ENCODE results near the gene GRIP2.

GRIP2 gene

GRCh38 chr3:14450506-14450905 is 89.6 kb downstream of the GRIP2 start:
- no peak for DNase-seq

DNA sequence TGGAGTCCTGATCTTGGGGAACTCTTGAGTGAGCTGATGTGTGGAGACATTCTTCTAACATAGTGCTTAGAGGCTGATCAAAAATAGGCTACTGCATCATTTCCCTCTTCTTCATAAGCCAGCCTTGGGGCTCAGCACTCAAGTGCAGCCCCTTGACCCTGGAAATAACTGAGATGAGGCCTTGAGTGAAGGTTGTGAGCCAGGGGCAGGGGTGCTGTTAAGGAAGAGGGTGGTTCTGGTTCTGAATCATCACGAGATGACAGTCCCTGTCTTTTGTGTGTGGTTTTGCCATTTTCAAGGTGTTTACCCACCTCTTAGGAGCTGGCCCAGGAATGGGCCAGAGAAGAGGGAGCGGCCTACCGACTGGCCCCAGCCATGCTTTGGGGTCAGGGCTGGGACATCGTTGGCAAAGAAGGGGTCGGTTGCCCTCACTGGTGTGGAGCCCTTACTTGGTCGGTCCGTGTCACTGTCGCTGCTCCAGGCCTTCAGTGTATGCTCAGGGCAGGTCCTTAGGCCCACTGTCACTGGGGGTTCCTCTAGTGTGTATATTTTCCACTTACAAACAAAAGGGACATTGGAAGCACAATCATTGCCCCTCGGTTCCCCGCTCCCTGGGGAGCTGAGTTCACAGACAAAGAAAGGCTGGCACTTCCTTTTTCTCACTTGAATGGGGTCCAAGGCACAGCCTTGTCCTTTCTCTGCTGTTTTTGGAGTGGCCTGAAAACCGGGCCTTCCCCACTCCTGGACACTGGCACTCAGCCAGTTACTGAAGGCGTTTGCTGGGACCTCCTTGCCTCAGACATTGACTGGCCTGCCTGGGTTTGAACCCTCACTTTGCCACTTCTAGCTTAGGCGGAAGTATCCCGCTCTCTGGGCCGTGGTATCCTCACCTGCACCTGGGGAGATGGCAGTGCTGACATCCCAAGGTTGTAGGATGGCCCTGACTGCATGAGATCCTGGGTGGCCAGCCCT is 91.1 kb downstream of the GRIP2 start:
- DNase-seq: no peak

DNA sequence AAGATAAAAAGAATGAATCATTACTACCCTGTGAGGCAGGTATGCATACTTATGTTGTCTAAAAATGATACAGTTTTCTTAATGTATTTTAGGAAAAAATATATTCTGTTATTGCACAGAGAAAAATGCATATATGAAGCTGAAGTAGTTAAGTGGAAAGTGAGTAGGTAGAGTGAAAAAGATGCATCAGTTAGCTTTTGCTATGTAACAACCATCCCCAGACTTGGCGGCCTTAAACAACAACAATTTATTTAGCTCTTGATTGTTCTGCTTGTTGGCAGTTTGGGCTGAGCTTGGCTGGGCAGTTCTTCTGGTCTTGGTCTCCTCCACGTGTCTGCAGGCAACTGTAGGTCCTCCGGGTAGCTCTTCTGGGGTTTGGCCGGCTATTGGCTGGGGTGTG is 92.1 kb downstream of the GRIP2 start:
- no peak for DNase-seq

DNA sequence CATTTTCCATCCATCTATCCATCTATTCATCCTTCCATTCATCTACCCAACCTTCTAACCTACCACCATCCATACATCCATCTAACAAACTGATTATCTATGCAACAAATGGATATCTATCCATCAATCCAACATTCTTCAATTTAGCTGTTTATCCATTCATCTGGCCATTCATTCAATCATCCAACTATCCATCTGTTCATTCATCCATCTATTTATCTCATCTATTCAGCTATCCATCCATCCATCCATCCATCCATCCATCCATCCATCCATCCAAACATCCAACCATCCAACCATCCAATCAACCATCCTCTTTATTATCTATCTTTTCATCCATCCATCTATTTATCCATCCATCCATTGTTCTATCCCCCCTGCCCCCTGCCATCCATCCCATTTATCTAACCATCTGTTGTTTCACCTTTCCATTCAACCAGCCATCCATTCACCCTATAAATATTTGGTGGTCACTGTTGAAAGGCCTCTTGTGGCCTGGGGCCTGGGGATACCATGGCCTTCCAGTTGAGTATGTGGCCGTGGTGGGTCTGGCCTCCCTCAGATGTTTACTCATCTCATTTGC is 93.1 kb downstream of the GRIP2 start:
- DNase-seq: no peak

DNA sequence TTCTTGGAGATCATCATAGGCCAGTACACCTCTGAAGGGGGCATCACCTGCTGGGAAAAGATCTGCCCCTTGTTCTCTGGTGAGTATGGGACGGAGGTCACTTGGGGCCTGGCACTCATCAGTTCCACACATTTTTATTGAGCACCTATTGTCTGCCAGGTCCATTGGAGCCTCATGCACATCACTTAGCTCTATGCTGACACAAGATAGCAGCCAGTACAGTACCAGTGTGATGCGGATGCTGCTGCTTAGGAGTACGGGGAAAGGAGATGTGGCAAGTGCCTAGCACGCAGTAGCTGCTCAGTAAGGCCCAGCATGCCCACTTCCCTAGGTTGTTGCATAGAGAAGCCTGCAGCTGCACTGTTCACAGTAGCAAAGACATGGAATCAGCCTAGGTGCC is 94.4 kb downstream of the GRIP2 start:
- DNase-seq: no peak

DNA sequence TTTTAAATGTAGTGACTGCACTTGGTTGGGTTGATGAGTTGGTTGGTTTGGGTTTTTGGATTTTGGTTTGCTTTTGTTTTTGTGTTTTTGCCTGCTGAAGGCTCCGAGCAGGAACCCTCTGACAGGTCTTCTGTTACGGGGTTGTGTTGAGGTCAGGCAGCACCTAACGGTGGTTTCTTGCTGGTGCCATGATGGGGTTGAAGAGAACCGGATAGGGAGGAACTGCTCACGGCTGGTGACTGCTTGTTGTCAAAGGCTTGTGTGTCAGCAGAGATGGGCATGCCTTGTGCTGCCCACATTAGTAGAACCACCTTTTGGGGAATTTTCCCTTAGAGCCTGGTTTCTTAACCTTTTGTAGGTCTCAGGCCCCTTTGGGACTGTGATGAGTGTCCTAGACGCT is 95.8 kb downstream of the GRIP2 start:
- no peak for DNase-seq

DNA sequence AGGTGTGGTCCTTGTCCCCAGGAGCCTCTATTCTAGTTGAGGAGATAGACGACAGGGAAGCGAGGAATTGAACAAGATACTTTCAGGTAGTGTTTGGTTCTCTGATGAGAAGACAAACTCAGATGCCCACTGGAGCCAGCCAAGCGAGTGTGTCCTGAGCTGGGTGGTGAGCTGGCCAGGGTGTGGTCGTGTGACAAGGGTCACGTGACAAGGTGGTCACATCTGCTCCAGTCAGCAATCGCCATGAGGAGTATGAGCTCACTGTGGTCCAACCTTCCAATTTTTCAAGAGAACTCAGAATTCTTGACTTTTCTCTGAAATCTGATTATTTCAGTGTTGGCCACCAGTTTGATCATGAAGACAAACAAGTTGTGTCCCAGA is 98.2 kb downstream of the GRIP2 start:
- DNase-seq: no peak

GRCh38 chr3:14441240-14441919 is 98.8 kb downstream of the GRIP2 start:
- DNase-seq: no peak

DNA sequence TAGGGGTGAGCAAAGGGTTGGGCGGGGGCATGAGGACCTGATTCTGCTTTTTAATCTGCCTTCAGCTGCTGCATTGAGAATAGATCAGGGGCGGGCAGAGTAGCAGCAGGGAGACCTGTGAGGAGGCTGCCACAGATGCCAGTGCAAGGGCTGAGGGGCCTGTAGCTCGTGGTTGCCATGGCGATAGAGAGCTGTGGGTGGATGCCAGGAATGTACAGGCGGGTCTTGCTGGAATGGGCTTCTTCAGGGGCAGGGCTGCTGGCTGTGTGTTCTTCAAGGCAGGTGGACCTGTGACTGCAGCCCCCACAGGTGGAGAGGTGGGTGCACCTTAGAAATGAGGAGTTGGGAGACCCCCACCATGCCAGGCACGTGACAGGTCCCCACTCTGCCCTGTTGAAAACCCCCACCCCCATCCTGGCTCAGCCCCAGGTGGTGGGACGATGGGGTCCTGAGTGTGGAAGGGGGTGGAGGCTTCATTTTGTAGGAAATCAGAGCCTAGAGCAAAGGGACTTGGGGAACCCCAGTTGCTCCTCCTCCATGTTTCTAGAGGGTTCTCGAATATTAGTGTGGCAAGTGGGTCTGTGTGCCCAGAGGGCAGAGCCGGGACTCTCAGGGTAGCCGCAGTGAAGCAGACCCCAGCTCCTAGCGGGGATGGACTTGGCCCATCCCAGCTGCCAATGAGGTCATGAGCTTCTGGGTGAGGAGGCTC is 99.5 kb downstream of the GRIP2 start:
- peak; percentile 61 for DNase-seq

DNA sequence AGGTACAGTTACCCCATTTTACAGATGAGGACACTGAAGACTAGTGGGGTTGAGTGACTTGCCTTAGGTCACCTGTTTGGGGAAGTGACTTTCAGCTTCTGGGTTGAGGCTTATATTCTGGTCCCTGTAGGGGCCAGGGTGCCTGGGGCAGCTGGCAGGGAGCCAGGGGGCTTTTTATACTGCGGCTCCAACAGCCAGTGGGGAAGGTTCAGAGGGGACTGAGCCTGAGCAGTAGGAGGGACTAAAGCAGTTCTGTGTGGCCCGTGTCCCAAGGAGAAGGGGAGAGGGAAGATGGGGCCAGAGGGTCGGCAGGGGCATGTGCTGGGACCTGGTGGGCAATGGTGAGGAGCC is 100.0 kb downstream of the GRIP2 start:
- no peak for DNase-seq

- DNase-seq: peak; percentile 75
Measured at GRCh38 chr3:14439501-14440167, 100.5 kb downstream of the GRIP2 start.
